H1 (cell line): Measurements from ENCODE around the gene POLH. TPM values are rescaled to one million over a fixed set of nuclear protein-coding genes. Genes with fewer than 3 reads are reported as not detected.

Experiments used
- CTCF ChIA-PET: fragments of 300-600 bp; sonication (Branson Sonifier 250); formaldehyde crosslinking; loops from one replicate; lab custom pipeline; 2021; ENCODE audit not compliant: partially characterized antibody; lab: Charles Lee
- POLR2A ChIA-PET: fragments of 300-600 bp; sonication (Branson Sonifier 250); formaldehyde crosslinking; loops from one replicate; lab custom pipeline; 2021; ENCODE audit warnings: inconsistent platforms; ENCODE audit not compliant: partially characterized antibody; lab: Charles Lee
- DNase-seq, 2 experiments: peaks; one replicate each; pipeline versions ENCODE4 v3.0.0 to v3.0.0-alpha.2; 2010 to 2022; ENCODE audit warnings: low spot score in 2 of 2, low read depth in 1 of 2, mixed read lengths in 1 of 2
- FAIRE-seq: peaks from 2 replicates; lab custom pipeline; 2011; peaks lifted over from hg19 to GRCh38; lab: Jason Lieb, UNC
- H2AFZ ChIP-seq: 2 replicates; pipeline ENCODE4 v1.8.1; 2012; ENCODE audit warnings: low read length, inconsistent platforms
- H2AK5ac ChIP-seq: 2 replicates; pipeline ENCODE4 v1.6.1; 2013; ENCODE audit warnings: low read depth, low read length
- H2BK120ac ChIP-seq: replicated peaks from 2 replicates; pipeline ENCODE3; 2013; ENCODE audit warnings: low read depth, low read length, inconsistent platforms
- H2BK12ac ChIP-seq: 2 replicates; pipeline ENCODE4 v1.6.1; 2013; ENCODE audit warnings: low read depth, low read length
- H2BK15ac ChIP-seq: 2 replicates; pipeline ENCODE4 v1.6.1; 2013; ENCODE audit warnings: low read length
- H2BK20ac ChIP-seq: 2 replicates; pipeline ENCODE4 v1.6.1; 2013; ENCODE audit warnings: low read length
- H2BK5ac ChIP-seq: 2 replicates; pipeline ENCODE4 v1.6.1; 2013; ENCODE audit warnings: low read depth, low read length
- H3K14ac ChIP-seq: 2 replicates; pipeline ENCODE4 v1.6.1; 2013; ENCODE audit warnings: inconsistent platforms; ENCODE audit not compliant: insufficient read length
- H3K18ac ChIP-seq: 2 replicates; pipeline ENCODE4 v1.6.1; 2013; ENCODE audit warnings: low read length; ENCODE audit errors: extremely low read depth
- H3K23ac ChIP-seq: 2 replicates; pipeline ENCODE4 v1.6.1; 2013; ENCODE audit warnings: inconsistent platforms; ENCODE audit not compliant: insufficient read length
- H3K23me2 ChIP-seq: 2 replicates; pipeline ENCODE4 v1.6.1; 2013; ENCODE audit warnings: low read depth, low read length
- H3K27ac ChIP-seq: 2 replicates; pipeline ENCODE4 v1.6.1; 2011; ENCODE audit warnings: low read depth, low read length, inconsistent platforms
- H3K27me3 ChIP-seq, 4 experiments: replicated peaks in 1 of 4; 1 replicate in 1 of 4; 2 replicates in 3 of 4; pipeline versions ENCODE4 v1.6.1 to v1.8.1; 2011 to 2013; ENCODE audit warnings: low read length in 3 of 4, mild to moderate bottlenecking in 3 of 4, inconsistent platforms in 2 of 4, mixed read lengths in 2 of 4, moderate library complexity in 1 of 4; ENCODE audit not compliant: control insufficient read depth in 3 of 4, insufficient read depth in 3 of 4; ENCODE audit errors: extremely low read depth in 1 of 4
- H3K36me3 ChIP-seq, 4 experiments: 2 replicates each; pipeline versions ENCODE4 v1.6.1 to v1.8.1; 2011 to 2013; ENCODE audit warnings: mild to moderate bottlenecking in 4 of 4, low read length in 3 of 4, moderate library complexity in 2 of 4, control low read depth in 1 of 4, inconsistent platforms in 1 of 4; ENCODE audit not compliant: insufficient read depth in 4 of 4, control insufficient read depth in 2 of 4
- H3K4ac ChIP-seq: replicated peaks from 2 replicates; pipeline ENCODE3; 2013; ENCODE audit warnings: low read length, low read depth, mixed read lengths, inconsistent platforms; ENCODE audit not compliant: insufficient read length
- H3K4me1 ChIP-seq, 4 experiments: replicated peaks in 1 of 4; 1 replicate in 1 of 4; 2 replicates in 3 of 4; pipeline versions ENCODE4 v1.6.1 to v1.8.1; 2011 to 2013; ENCODE audit warnings: low read length in 3 of 4, inconsistent platforms in 2 of 4, mixed read lengths in 1 of 4; ENCODE audit not compliant: insufficient read depth in 4 of 4, control insufficient read depth in 3 of 4
- H3K4me2 ChIP-seq, 2 experiments: 2 replicates each; pipeline versions ENCODE4 v1.6.1 to v1.8.1; 2011 to 2013; ENCODE audit warnings: low read depth in 2 of 2, low read length in 2 of 2, control low read depth in 1 of 2, inconsistent platforms in 1 of 2, mild to moderate bottlenecking in 1 of 2; ENCODE audit not compliant: insufficient read depth in 1 of 2
- H3K4me3 ChIP-seq, 4 experiments: fragments of 200-600, 300-600 bp in 1 of 4; sonication (generic), shearing (Covaris generic), sonication (Bioruptor Twin) in 1 of 4; 2 replicates each; pipeline versions ENCODE4 v1.5.1 to v1.8.1; 2011 to 2016; ENCODE audit warnings: low read length in 4 of 4, low read depth in 3 of 4, control low read depth in 2 of 4, inconsistent platforms in 2 of 4, mild to moderate bottlenecking in 2 of 4, mixed read lengths in 1 of 4, moderate library complexity in 1 of 4; ENCODE audit not compliant: insufficient read depth in 2 of 4; ENCODE audit errors: extremely low read depth in 1 of 4
- H3K56ac ChIP-seq: replicated peaks from 2 replicates; pipeline ENCODE3; 2013; ENCODE audit warnings: low read depth, mild to moderate bottlenecking, mixed read lengths, low read length, inconsistent platforms; ENCODE audit not compliant: insufficient read length
- H3K79me1 ChIP-seq: 2 replicates; pipeline ENCODE4 v1.6.1; 2013; ENCODE audit warnings: low read depth, low read length, control low read depth
- H3K79me2 ChIP-seq, 2 experiments: 2 replicates each; pipeline versions ENCODE4 v1.6.1 to v1.8.1; 2012 to 2013; ENCODE audit warnings: low read length in 2 of 2, mild to moderate bottlenecking in 2 of 2, inconsistent platforms in 1 of 2; ENCODE audit not compliant: insufficient read depth in 2 of 2, control insufficient read depth in 1 of 2
- H3K9ac ChIP-seq, 4 experiments: replicated peaks in 1 of 4; 1 replicate in 1 of 4; 2 replicates in 3 of 4; pipeline versions ENCODE4 v1.6.1 to v1.8.1; 2011 to 2013; ENCODE audit warnings: low read depth in 3 of 4, low read length in 3 of 4, control low read depth in 2 of 4, mild to moderate bottlenecking in 2 of 4, moderate library complexity in 2 of 4, inconsistent platforms in 1 of 4; ENCODE audit errors: extremely low read depth in 1 of 4
- H3K9me3 ChIP-seq, 2 experiments: 2 replicates each; pipeline versions ENCODE4 v1.6.1 to v1.8.1; 2012 to 2013; ENCODE audit warnings: mild to moderate bottlenecking in 2 of 2, moderate library complexity in 2 of 2, control low read depth in 1 of 2, inconsistent platforms in 1 of 2, low read depth in 1 of 2, low read length in 1 of 2, mixed read lengths in 1 of 2; ENCODE audit not compliant: insufficient read depth in 2 of 2
- H4K20me1 ChIP-seq, 2 experiments: replicated peaks in 1 of 2; 2 replicates each; pipeline versions ENCODE3 to v1.8.1; 2011 to 2013; ENCODE audit warnings: inconsistent platforms in 2 of 2, low read length in 2 of 2, mild to moderate bottlenecking in 1 of 2; ENCODE audit not compliant: insufficient read depth in 2 of 2, control insufficient read depth in 1 of 2
- H4K5ac ChIP-seq: 2 replicates; pipeline ENCODE4 v1.6.1; 2013; ENCODE audit warnings: low read length, low read depth, mixed read lengths, inconsistent platforms; ENCODE audit not compliant: insufficient read length
- H4K8ac ChIP-seq: 2 replicates; pipeline ENCODE4 v1.8.0; 2013; ENCODE audit warnings: mild to moderate bottlenecking, moderate library complexity, low read length, inconsistent platforms; ENCODE audit not compliant: insufficient read depth; ENCODE audit errors: extremely low read depth
- H4K91ac ChIP-seq: replicated peaks from 2 replicates; pipeline ENCODE3; 2013; ENCODE audit warnings: low read length, mixed read lengths, inconsistent platforms; ENCODE audit not compliant: insufficient read length
- CTBP2 ChIP-seq: IDR thresholded peaks from 2 replicates; pipeline ENCODE4 v1.7.0; 2011; ENCODE audit warnings: borderline replicate concordance, mild to moderate bottlenecking, moderate library complexity, mixed read lengths, low read length; ENCODE audit not compliant: insufficient read depth, insufficient read length
- MAFK ChIP-seq: IDR thresholded peaks from 2 replicates; pipeline ENCODE4 v1.6.1; 2012; ENCODE audit warnings: low read depth, mild to moderate bottlenecking, improper control_type of control experiment, low read length
- TAF1 ChIP-seq: IDR thresholded peaks from 2 replicates; pipeline ENCODE4 v1.6.1; 2011; ENCODE audit warnings: mild to moderate bottlenecking, low read depth, low read length
- TAF7 ChIP-seq: optimal IDR thresholded peaks from 2 replicates; pipeline ENCODE3; 2011; ENCODE audit warnings: low read depth, mild to moderate bottlenecking, inconsistent platforms, low read length, moderate library complexity, borderline replicate concordance
- YY1 ChIP-seq: IDR thresholded peaks from 2 replicates; pipeline ENCODE4 v1.6.1; 2011; ENCODE audit warnings: low read depth, mild to moderate bottlenecking, low read length
- WGBS, 2 experiments: shearing (Covaris generic) in 1 of 2; methylation state at CpG; one replicate each; pipeline versions ENCODE4 v1.1.6 to v1.1.7; 2013 to 2015; ENCODE audit warnings: low lambda C conversion rate in 2 of 2, mixed read lengths in 2 of 2, inconsistent platforms in 1 of 2, low coverage in 1 of 2, missing lambda C conversion rate in 1 of 2; ENCODE audit not compliant: insufficient replicate concordance in 2 of 2, insufficient coverage in 1 of 2, insufficient read length in 1 of 2; ENCODE audit errors: extremely low coverage in 1 of 2, missing lambda C conversion rate in 1 of 2; 5-methylcytosine and 5-hydroxymethylcytosine counted together
- polyA plus RNA-seq, 7 experiments: library from polyadenylated mRNA; depleted of rRNA in 3 of 7; stranded (reverse) in 5 of 7; unstranded in 2 of 7; fragments of >200 nt in 5 of 7; fragments of 200-250 nt in 2 of 7; gene quantifications; 1 replicate in 5 of 7; 2 replicates in 1 of 7; 4 replicates in 1 of 7; pipeline versions ENCODE4 v1.2.1 to v1.2.3, GENCODE V29; 2011 to 2013; ENCODE audit warnings: missing spikeins in 2 of 7, mixed read lengths in 2 of 7
- total RNA-seq: library from RNA; stranded (reverse); fragmentation: NEBNext Ultra II Directional; extraction: Animal tissue kit (Norgen Biotek cat#: 25700); gene quantifications from 2 replicates; pipeline ENCODE4 v1.2.1, GENCODE V29; 2021

POLH gene
- total and polyA plus RNA-seq, 2 of the 8 experiments (the other 6 are each of a cell fraction or from before 2014, with no cell fraction given), result 5.8 to 12.4 TPM

DNA sequence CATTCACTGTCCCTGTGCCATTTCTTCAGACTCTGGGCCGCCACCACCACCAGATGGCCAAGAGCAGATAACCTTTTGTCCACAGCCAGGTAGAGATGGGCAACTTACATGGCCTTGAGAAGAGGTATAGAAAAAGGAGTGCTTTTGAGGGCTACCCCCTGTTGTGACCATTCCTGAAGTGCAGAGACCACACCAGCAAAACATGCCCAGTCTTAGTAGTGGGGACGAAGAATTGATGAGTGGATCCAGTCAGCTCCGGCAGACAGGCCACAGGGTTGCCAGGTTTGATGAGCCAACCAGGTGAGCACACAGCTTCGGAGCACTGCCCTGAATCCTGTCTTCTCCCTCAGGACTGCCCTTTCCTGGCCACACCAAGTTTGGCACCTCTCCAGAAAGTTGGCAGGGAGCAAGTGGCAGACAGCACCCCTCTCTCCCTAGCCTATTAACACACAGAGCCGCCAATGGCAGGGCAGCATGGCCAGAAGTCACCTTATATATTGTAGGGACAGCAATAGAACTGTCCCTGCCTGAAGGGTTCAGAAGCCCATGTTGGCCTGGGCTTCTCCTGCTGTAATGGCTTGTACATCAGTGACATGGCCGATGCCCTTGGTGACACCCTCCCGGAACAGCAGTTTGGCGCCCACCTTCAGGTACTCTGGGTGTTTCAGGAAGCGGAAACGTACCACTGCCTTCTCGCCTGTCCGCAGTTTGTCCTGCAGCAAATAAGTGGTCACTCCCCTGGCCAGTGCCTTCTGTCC is 45.3 kb downstream of the POLH start:
- no peak overlapping the region for H3K4me3 ChIP-seq
- H2AFZ ChIP-seq, result no peak overlapping the region
- H2BK12ac ChIP-seq, result no peak overlapping the region
- ChIA-PET POLR2A (interaction anchor here (1.1 to 4.0 kb wide), 4 partner anchors 8 to 73 kb away, joined by 3 to 20 read pairs (median 3); partner anchors contain the start of gene GTPBP2), CTCF (interaction anchor here (4.0 kb wide), 1 partner anchor 13 kb away, joined by 23 read pairs; no protein-coding TSS in a partner anchor)
- no peak overlapping the region for H3K4ac ChIP-seq
- H4K8ac ChIP-seq, result no peak overlapping the region
- no peak overlapping the region for H3K9ac ChIP-seq
- no peak overlapping the region for H3K56ac ChIP-seq
- no peak overlapping the region for H2BK20ac ChIP-seq
- no peaks in the 10 kb centered on the region for H3K23me2 ChIP-seq
- 94% methylated on average over 12 of the region's 12 CpGs; no CpG with 5 or more reads in 1 of the 2 experiments for WGBS, 2 experiments
- H3K23ac ChIP-seq, result no peak overlapping the region
- FAIRE-seq (no peak), DNase-seq (no peak)
- no peak overlapping the region for H3K18ac ChIP-seq
- H3K4me2 ChIP-seq, result no peak overlapping the region
- no peak overlapping the region for H2AK5ac ChIP-seq
- no peaks in the 10 kb centered on the region for H3K79me1 ChIP-seq
- no peak overlapping the region for H2BK5ac ChIP-seq
- no peak overlapping the region for H4K91ac ChIP-seq
- H4K20me1 ChIP-seq, result peaks cover 8 to 9% of the 10 kb centered on the region in 2 experiments
- no peak overlapping the region for H2BK120ac ChIP-seq
- H3K27me3 ChIP-seq, result no peaks in the 10 kb centered on the region
- no peaks in the 10 kb centered on the region for H3K79me2 ChIP-seq
- no peaks in the 10 kb centered on the region for H3K9me3 ChIP-seq
- no peak overlapping the region for H3K14ac ChIP-seq
- TF ChIP-seq CTBP2 (no peak), MAFK (no peak), TAF7 (no peak), YY1 (no peak), TAF1 (no peak)
- H3K36me3 ChIP-seq, result peaks cover 36 to 67% (median 57%) of the 10 kb centered on the region in 4 experiments
- H2BK15ac ChIP-seq, result no peak overlapping the region
- H3K27ac ChIP-seq, result no peak overlapping the region; the same call in 1 of the 2 replicates
- no peaks in the 10 kb centered on the region for H3K4me1 ChIP-seq
- no peak overlapping the region for H4K5ac ChIP-seq
